HG03439 (cell line): Measurements from ENCODE around the gene NDUFS6.
A peak's percentile ranks its signal among the peaks of the same experiment; 100 is the strongest.
"Not testable (repeated sequence)": the region's sequence is repeated elsewhere in the genome, so short reads cannot be mapped to it uniquely, and the experiment has no call there.

Experiments used
- ATAC-seq: cut with Tn5 transposase; IDR thresholded peaks from one replicate; pipeline ENCODE4 v1.9.1; 2021; ENCODE audit warnings: mild to moderate bottlenecking, moderate library complexity; ENCODE audit not compliant: unreplicated experiment

Gene NDUFS6

GRCh38 chr5:1796371-1797102, 4.7 kb upstream of the NDUFS6 start:
- ATAC-seq: no peak

GRCh38 chr5:1797103-1797800, 4.0 kb upstream of the NDUFS6 start:
- ATAC-seq: no peak

DNA sequence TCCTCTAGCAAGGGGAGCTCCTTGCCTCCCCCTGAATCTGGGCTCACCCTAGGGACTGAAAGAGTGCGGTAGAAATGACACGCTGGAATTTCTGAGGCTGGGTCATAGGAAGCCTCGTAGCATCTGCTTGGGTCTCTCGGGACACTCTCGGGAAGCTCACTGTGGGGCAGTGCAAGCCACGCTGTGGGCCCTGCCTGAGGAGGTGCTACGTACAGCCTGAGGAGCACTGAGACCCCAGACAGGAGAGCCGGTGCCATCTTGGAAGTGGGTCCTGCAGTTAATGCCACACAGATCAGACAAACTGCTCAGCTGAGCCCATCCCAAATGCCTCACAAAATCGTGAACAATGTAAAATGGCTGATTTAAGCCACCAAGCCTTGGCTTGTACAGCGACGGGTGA, 3.4 kb upstream of the NDUFS6 start:
- no peak for ATAC-seq

- ATAC-seq: not testable (repeated sequence)
These were observed 2.6 kb upstream of the NDUFS6 start for GRCh38 chr5:1798589-1798988.

- ATAC-seq: peak; percentile 20
These were observed 2.1 kb upstream of the NDUFS6 start for GRCh38 chr5:1799110-1799601.

- peak; percentile 55 for ATAC-seq
These were observed 1.4 kb upstream of the NDUFS6 start, which contains the start of gene MRPL36 for GRCh38 chr5:1799602-1800471. Gene MRPL36 (minus strand): TSS chr5:1799837. CDS start chr5:1798935, 902 bp downstream.

DNA sequence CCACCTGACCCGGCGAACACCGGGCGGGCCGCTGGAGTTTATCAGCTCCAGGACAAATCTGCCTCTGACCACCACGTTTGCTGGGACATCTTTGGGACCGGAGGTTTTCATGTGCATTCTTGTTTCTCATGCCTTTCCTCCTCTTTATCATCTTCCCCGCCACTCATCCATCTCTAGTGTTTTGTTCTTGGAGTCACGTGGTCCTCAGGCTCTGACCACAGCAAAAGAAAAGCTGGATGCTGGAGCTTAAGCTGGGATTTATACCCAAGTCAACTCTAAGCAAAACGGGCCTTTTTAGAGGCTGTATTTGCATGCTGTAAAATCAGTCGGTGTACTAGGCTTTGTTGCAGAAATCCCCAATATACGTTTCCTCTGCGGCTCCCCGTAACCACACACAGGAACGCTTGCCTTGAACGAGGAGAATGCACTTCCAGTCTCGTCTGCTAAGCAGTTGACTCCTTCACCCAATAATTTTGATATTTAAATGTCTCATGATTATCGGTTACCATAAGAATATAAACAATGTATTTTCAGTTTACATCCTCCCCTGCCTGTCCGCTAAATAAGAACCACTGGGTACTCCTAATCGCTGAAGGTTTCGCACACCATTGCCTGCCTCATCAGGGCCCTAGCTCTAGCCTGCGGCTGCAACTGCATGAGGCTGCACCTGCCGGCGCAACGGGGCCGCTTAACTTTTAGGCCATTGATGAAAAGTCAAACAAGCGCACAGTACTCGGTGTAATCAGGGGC, 560 bp upstream of the NDUFS6 start:
- ATAC-seq: peak; percentile 29

DNA sequence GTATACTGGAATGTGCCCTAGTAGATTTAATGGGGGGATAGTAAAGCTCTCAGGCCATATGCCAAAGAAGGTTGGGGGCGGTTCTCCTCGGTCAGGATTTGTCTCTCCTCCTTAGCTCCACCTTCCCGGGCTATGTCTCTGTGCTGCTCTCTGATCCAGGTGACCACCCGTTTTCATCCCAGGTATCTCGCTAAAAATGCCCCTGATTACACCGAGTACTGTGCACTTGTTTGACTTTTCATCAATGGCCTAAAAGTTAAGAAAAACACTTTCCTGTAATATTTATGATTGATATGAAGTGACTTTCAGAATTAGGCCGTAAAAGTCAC, 724 bp downstream of the NDUFS6 start:
- no peak for ATAC-seq

DNA sequence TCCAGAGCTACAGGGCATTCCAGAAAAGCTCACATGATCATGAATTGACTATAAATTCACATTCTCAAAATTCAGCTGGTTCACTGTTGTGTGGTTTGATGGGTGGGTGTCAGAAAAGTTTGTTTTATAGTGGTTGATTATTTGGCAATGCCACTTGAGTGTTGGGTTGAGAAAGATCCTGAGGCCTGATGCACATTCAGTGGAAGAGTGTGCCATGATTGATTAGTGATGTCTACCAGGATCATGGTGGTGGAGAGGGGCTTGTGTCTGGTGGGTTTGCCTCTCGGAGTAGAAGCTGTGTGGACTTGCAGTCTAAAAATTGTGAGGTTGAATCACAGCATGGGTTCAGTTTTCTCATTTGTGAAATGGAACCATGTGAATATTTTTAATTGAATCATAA, 2.0 kb downstream of the NDUFS6 start:
- ATAC-seq: no peak

- ATAC-seq: no peak
These were observed 2.9 kb downstream of the NDUFS6 start for GRCh38 chr5:1804001-1804690.

GRCh38 chr5:1805326-1805725, 4.1 kb downstream of the NDUFS6 start:
- ATAC-seq: no peak

DNA sequence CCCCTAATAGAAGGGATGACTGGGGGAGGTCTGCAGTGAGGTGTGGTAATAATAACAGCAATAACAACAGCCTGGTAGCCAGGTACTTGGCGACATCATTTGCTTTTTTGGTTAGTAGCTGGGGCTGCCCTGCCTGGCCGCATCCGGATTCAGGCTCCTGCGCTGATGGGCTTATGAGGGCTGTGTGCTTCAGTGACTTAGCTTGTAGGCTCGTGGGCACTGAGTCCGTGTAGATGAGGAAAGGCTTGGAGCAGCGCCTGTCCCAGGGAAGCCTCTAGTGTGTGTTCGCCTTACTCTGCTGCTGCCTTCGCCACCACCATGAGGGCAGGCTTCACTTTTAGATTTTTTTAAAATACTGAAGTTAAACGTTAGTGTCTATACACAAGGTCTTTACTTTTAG, 4.5 kb downstream of the NDUFS6 start:
- ATAC-seq: no peak

GRCh38 chr5:1806199-1806598, 5.0 kb downstream of the NDUFS6 start:
- no peak for ATAC-seq

- ATAC-seq: no peak
These were observed 5.8 kb downstream of the NDUFS6 start for GRCh38 chr5:1806974-1807373.

DNA sequence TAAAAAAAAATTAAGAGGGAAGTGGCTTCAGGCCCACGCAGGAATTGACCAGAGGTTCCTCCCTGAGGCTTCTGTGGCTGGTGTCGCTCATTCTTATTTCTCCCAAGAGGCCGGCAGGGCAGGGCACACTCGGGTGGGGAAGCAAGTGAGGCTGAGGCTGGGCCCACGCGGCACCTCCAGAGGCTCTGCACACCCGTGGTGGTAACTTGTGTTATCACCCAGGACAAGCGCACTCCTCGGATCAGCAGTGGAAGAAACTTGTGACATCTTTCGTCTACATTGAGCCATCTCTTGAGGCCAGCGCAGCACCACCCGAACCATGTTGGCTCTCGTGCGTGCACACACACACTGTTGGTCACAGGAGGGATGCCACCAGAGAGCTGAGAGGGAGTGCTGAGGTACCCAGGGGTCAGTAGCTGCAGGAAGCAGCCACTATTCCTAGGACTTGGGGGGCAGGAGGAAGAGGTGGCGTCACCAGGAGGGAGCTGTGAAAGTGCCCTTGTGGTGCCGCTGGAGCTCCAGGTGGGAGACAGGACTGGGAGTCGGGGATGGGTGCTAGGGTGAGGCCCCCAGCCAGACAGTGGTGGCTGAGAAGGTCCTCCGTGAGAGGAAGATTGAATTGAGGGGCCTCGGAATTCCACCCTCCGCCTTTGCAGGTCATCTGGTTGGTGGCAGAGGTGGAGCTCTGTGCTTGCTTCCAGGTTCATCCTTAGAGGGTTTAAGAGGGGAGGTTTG, 6.4 kb downstream of the NDUFS6 start:
- ATAC-seq: no peak

- ATAC-seq: no peak
These were observed 7.2 kb downstream of the NDUFS6 start for GRCh38 chr5:1808439-1808838.

DNA sequence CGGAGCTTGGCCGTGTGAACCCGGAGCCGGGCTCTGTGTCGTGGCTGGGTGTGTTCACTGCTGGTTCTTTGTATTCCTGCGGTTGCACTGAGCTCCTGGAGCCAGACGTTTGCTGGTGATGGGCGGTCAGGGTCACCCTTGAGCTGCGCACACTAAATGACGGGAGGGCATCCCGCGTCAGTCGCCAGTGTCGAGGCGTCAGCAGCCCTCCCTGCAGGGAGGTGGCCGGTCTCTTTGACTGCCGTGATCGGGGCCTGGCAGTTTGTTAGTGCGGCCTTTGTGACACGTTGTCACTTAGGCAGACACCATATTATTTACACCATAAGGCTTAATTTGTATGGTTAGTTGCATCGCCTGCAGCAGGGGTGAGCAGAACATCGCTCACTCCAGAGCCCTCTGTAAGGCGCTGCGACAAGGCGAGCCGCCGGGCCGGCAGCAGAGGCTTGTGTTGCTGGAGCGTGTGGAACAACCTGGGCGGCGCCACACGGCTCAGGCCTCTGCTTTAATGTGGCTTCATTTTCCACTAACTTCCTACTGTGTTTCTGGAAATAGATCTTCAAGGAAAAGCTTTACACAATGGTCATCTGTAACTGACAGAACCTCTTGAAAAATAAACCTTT, 8.3 kb downstream of the NDUFS6 start:
- no peak for ATAC-seq

GRCh38 chr5:1810581-1811101, 9.4 kb downstream of the NDUFS6 start:
- ATAC-seq: no peak
